Uterus (tissue), 2 donors: ENCODE results near the gene HIP1R.

Experiments used
- POLR2A ChIP-seq, 2 donors: fragments of 450-650 bp; IDR thresholded peaks; one replicate each; pipeline ENCODE4 v1.6.1; 2016; ENCODE audit warnings: antibody characterized with exemption in 2 of 2, mild to moderate bottlenecking in 1 of 2, moderate library complexity in 1 of 2
- TF ChIP-seq, protein P1 (sequence below), 4 experiments: fragments of 200-600 bp in 2 of 4; fragments of 450-650 bp in 2 of 4; sonication (generic) in 2 of 4; IDR thresholded peaks; one replicate each; pipeline ENCODE4 v1.5.1; 2016 to 2019; ENCODE audit warnings: antibody characterized with exemption in 4 of 4, mild to moderate bottlenecking in 2 of 4, moderate library complexity in 1 of 4

DNA sequence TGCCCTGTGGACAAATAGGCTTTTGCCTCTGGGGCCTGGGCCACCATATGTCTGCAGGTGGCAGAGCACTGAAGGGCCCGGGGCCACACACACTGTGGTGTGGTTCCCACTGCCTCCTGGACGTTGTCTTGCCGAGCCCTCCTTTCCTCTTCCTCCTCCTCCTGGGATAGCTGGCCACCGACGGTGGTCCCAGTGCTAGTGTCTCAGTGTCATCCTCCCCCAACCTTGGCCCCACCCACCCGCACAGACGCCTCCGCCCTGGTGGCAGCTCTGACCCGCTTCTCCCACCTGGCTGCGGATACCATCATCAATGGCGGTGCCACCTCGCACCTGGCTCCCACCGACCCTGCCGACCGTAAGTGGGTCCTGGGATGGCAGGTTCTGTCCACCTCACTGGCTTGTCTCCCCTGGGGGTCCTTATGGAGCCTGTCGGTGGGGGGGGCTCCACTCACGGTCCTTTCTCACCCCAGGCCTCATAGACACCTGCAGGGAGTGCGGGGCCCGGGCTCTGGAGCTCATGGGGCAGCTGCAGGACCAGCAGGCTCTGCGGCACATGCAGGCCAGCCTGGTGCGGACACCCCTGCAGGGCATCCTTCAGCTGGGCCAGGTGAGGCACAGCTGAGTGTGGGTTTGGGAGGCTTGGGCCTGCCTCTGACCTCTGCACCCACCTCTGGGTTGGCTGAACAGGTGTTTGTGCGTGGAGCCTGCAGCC is 23.5 kb downstream of the HIP1R start:
- TF ChIP-seq, protein P1, sequence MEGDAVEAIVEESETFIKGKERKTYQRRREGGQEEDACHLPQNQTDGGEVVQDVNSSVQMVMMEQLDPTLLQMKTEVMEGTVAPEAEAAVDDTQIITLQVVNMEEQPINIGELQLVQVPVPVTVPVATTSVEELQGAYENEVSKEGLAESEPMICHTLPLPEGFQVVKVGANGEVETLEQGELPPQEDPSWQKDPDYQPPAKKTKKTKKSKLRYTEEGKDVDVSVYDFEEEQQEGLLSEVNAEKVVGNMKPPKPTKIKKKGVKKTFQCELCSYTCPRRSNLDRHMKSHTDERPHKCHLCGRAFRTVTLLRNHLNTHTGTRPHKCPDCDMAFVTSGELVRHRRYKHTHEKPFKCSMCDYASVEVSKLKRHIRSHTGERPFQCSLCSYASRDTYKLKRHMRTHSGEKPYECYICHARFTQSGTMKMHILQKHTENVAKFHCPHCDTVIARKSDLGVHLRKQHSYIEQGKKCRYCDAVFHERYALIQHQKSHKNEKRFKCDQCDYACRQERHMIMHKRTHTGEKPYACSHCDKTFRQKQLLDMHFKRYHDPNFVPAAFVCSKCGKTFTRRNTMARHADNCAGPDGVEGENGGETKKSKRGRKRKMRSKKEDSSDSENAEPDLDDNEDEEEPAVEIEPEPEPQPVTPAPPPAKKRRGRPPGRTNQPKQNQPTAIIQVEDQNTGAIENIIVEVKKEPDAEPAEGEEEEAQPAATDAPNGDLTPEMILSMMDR (IDR thresholded peaks at IDR 0.05): no peak
- TF ChIP-seq POLR2A (IDR thresholded peaks at IDR 0.05): no peak
